C4-2B (cell line): Measurements from ENCODE around the gene CLNK.

Source experiments
- ZFX ChIP-seq: fragments of 450-650 bp; IDR thresholded peaks from 2 replicates; pipeline ENCODE4 v1.6.1; 2017
- TF ChIP-seq, protein P1 (sequence below): fragments of 450-650 bp; conservative IDR thresholded peaks from 2 replicates; pipeline ENCODE4 v1.5.1; 2017; ENCODE audit warnings: mild to moderate bottlenecking

DNA sequence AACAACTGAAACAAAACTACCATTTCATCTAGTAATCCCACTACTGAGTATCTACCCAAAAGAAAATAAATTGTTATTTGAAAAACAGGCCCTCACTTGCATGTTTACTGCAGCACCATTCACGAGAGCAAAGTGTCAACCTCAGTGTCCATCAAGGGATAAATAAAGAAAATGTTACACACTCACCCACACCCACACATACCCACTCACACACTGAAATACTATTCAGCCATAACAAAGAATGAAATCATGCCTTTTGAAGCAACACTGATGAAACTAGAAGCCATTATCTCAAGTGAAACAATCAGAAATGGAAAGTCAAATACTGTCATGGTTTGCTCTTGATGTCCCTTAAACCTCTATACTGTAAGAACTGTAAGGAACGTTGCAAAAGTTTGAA lies 44.8 kb upstream of the CLNK start:
- TF ChIP-seq, protein P1, sequence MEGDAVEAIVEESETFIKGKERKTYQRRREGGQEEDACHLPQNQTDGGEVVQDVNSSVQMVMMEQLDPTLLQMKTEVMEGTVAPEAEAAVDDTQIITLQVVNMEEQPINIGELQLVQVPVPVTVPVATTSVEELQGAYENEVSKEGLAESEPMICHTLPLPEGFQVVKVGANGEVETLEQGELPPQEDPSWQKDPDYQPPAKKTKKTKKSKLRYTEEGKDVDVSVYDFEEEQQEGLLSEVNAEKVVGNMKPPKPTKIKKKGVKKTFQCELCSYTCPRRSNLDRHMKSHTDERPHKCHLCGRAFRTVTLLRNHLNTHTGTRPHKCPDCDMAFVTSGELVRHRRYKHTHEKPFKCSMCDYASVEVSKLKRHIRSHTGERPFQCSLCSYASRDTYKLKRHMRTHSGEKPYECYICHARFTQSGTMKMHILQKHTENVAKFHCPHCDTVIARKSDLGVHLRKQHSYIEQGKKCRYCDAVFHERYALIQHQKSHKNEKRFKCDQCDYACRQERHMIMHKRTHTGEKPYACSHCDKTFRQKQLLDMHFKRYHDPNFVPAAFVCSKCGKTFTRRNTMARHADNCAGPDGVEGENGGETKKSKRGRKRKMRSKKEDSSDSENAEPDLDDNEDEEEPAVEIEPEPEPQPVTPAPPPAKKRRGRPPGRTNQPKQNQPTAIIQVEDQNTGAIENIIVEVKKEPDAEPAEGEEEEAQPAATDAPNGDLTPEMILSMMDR = no peak
- TF ChIP-seq ZFX = no peak
